ENCODE measurements around the gene AOAH. TPM values are rescaled to one million over a fixed set of nuclear protein-coding genes. Genes with fewer than 3 reads are reported as not detected.

AOAH gene
- total RNA-seq, 1 experiment from 2014 or later = 0.39 TPM

DNA sequence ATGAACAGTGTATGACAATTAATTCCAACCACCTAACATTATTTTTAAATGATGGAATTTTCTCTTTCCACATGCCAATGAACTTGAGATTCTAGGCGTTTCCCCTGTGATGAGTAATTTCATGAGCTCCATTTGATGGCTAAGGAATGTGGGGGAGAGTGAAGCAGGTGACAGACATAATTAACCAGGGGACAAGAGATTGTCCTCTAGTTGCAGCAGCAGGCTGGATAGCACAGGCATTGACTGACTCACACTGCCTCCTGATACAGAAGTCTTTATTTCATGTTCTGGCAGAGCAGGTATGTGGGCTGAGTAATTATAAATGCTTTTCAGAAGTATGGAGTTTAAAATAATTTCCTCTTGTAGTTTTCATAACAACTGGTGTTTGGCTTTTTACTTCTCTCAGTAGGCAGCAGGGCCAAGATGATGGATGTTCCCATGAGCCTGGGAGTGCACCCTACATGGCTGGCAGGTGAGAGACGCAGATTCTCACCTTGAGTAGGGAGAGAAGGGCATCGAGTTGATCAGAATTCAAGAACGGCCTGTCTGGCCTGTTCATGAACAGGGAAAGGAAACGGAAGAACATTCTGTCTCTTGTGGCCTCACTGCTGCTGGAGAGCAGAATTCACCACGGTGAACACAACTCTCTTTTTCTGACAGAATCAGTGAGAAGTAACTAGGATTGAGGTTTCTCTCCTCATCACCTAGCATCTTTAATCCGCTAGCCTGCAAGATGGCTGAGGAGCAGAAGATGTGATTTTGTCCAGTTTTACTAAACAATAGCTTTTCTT, 118.8 kb downstream of the AOAH start:
- Histone ChIP-seq H3K56ac (ENCODE audit: insufficient read length, low read depth, low read length) (no peak overlapping the region), H3K9me3 (ENCODE audit: control insufficient read depth, low read depth, low read length) (no peaks in the 10 kb centered on the region), H3K4me1 (ENCODE audit: insufficient read depth, low read length) (peaks cover 3% of the 10 kb centered on the region; the same call in 1 of the 2 replicates), H3K23me2 (ENCODE audit: insufficient read length, low read depth, low read length, poor library complexity, severe bottlenecking) (no peaks in the 10 kb centered on the region), H3K79me2 (ENCODE audit: insufficient read depth, low read length) (no peaks in the 10 kb centered on the region), H2AFZ (ENCODE audit: low read length) (no peak overlapping the region), H2AK5ac (ENCODE audit: insufficient read length, low read length) (no peak overlapping the region), H3K23ac (ENCODE audit: insufficient read length, low read depth, low read length) (no peak overlapping the region), H3T11ph (ENCODE audit: low read length) (no peak overlapping the region), H2BK120ac (ENCODE audit: low read depth, low read length, poor library complexity, severe bottlenecking) (no peak overlapping the region), H2BK12ac (ENCODE audit: insufficient read length, low read depth, low read length) (no peak overlapping the region), H3K18ac (ENCODE audit: insufficient read length, low read depth, low read length) (no peak overlapping the region), H3K9ac (ENCODE audit: extremely low read depth, insufficient read length, low read length) (no peak overlapping the region), H3K27me3 (ENCODE audit: insufficient read depth, low read length) (no peaks in the 10 kb centered on the region), H4K20me1 (ENCODE audit: control insufficient read depth, insufficient read depth, insufficient read length) (no peaks in the 10 kb centered on the region), H3K4ac (ENCODE audit: low read depth, low read length) (no peak overlapping the region), H4K91ac (ENCODE audit: insufficient read length, low read depth, low read length) (no peak overlapping the region), H4K8ac (replicated peaks; ENCODE audit: insufficient read length, low read depth, low read length) (no peak overlapping the region), H2BK15ac (ENCODE audit: low read depth, low read length) (no peak overlapping the region), H4K5ac (ENCODE audit: insufficient read length, low read depth, low read length) (no peak overlapping the region), H3K14ac (ENCODE audit: insufficient read depth, low read length) (no peak overlapping the region), H3K27ac (ENCODE audit: insufficient read length, low read depth, low read length) (no peak overlapping the region), H3K79me1 (ENCODE audit: insufficient read depth, low read depth, low read length, poor library complexity, severe bottlenecking) (no peaks in the 10 kb centered on the region), H2BK5ac (ENCODE audit: insufficient read length, low read length) (no peak overlapping the region), H2BK20ac (ENCODE audit: low read depth, low read length, poor library complexity, severe bottlenecking) (no peak overlapping the region), H3K4me2 (ENCODE audit: insufficient read depth, insufficient read length, low read length) (no peak overlapping the region)
- H3K4me3 Mint-ChIP-seq = no peak overlapping the region
- TF ChIP-seq, protein P1, sequence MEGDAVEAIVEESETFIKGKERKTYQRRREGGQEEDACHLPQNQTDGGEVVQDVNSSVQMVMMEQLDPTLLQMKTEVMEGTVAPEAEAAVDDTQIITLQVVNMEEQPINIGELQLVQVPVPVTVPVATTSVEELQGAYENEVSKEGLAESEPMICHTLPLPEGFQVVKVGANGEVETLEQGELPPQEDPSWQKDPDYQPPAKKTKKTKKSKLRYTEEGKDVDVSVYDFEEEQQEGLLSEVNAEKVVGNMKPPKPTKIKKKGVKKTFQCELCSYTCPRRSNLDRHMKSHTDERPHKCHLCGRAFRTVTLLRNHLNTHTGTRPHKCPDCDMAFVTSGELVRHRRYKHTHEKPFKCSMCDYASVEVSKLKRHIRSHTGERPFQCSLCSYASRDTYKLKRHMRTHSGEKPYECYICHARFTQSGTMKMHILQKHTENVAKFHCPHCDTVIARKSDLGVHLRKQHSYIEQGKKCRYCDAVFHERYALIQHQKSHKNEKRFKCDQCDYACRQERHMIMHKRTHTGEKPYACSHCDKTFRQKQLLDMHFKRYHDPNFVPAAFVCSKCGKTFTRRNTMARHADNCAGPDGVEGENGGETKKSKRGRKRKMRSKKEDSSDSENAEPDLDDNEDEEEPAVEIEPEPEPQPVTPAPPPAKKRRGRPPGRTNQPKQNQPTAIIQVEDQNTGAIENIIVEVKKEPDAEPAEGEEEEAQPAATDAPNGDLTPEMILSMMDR (conservative IDR thresholded peaks at IDR 0.05) = no peak
- peaks cover 18 to 22% of the 10 kb centered on the region in 2 experiments for H3K4me1 Mint-ChIP-seq
- H3K27me3 Mint-ChIP-seq (ENCODE audit: low read depth) = peaks cover 6% of the 10 kb centered on the region; the same call in 1 of the 2 replicates
- H3K9me3 Mint-ChIP-seq = no peaks in the 10 kb centered on the region
- H3K36me3 Mint-ChIP-seq (ENCODE audit: insufficient read depth in 1 of 3, low read depth in 3 of 3) = no peaks in the 10 kb centered on the region
- no peak overlapping the region for H3K27ac Mint-ChIP-seq
- no peak for DNase-seq
- no CpG with 5 or more reads among the region's 7 CpGs for WGBS (ENCODE audit: extremely low coverage, insufficient read length, low lambda C conversion rate)

All from H9 (cell line).